ENCODE results near the gene LRCH1.

Gene LRCH1

GRCh38 chr13:46796515-46797474 lies 243.8 kb downstream of the LRCH1 start, which contains the start of gene ESD:
Gene ESD, minus strand, starts transcription at chr13:46797161. Its CDS starts 5,748 bp downstream, at chr13:46791413.
- peak; percentile 22 for TF ChIP-seq REST (IDR thresholded peaks at IDR 0.05; ENCODE audit: insufficient replicate concordance, low read depth)
- no peak for TF ChIP-seq GABPA (IDR thresholded peaks at IDR 0.05; ENCODE audit: low read depth)
- no peak for TF ChIP-seq CTCF (IDR thresholded peaks at IDR 0.05; ENCODE audit: insufficient read depth, low read length)
- peak; percentile 76 for TF ChIP-seq POLR2AphosphoS5 (IDR thresholded peaks at IDR 0.05; ENCODE audit: low read depth)
- peak; percentile 26; the same call in 1 of the 2 replicates for TF ChIP-seq SPI1 (IDR thresholded peaks at IDR 0.05; ENCODE audit: borderline replicate concordance, low read depth)
- DNase-seq (ENCODE audit: low read depth in 1 of 2, low spot score in 1 of 2): peak; percentile 77 to 97
- Histone ChIP-seq H3K27ac (replicated peaks) (peak within 1 kb of the TSS; percentile 90), H3K27me3 (ENCODE audit: insufficient read depth, poor library complexity, severe bottlenecking) (no peaks in the 10 kb centered on the region), H3K4me3 (replicated peaks; ENCODE audit: insufficient read depth, low read length) (peak within 1 kb of the TSS; percentile 92)

- TF ChIP-seq CTCF (IDR thresholded peaks at IDR 0.05; ENCODE audit: insufficient read depth, low read length): no peak
- TF ChIP-seq SPI1 (IDR thresholded peaks at IDR 0.05; ENCODE audit: borderline replicate concordance, low read depth): no peak
- no peak for TF ChIP-seq GABPA (IDR thresholded peaks at IDR 0.05; ENCODE audit: low read depth)
- TF ChIP-seq POLR2AphosphoS5 (IDR thresholded peaks at IDR 0.05; ENCODE audit: low read depth): no peak
- no peak for TF ChIP-seq REST (IDR thresholded peaks at IDR 0.05; ENCODE audit: insufficient replicate concordance, low read depth)
- H3K4me3 ChIP-seq (replicated peaks; ENCODE audit: insufficient read depth, low read length): peak overlapping the region; percentile 92
- no peaks in the 10 kb centered on the region for H3K27me3 ChIP-seq (ENCODE audit: insufficient read depth, poor library complexity, severe bottlenecking)
- DNase-seq (ENCODE audit: low read depth in 1 of 2, low spot score in 1 of 2): no peak
- H3K27ac ChIP-seq (replicated peaks): peak overlapping the region; percentile 90
Measured at GRCh38 chr13:46797501-46798237, 244.7 kb downstream of the LRCH1 start.

GRCh38 chr13:46799139-46799538 lies 246.2 kb downstream of the LRCH1 start:
- TF ChIP-seq GABPA (IDR thresholded peaks at IDR 0.05; ENCODE audit: low read depth) (no peak), POLR2AphosphoS5 (IDR thresholded peaks at IDR 0.05; ENCODE audit: low read depth) (no peak), SPI1 (IDR thresholded peaks at IDR 0.05; ENCODE audit: borderline replicate concordance, low read depth) (no peak), CTCF (IDR thresholded peaks at IDR 0.05; ENCODE audit: insufficient read depth, low read length) (no peak), REST (IDR thresholded peaks at IDR 0.05; ENCODE audit: insufficient replicate concordance, low read depth) (no peak)
- DNase-seq (ENCODE audit: low read depth in 1 of 2, low spot score in 1 of 2): peak in 1 of 2 experiments; percentile 46
- no peak overlapping the region for H3K27ac ChIP-seq (replicated peaks)
- no peaks in the 10 kb centered on the region for H3K27me3 ChIP-seq (ENCODE audit: insufficient read depth, poor library complexity, severe bottlenecking)
- no peak overlapping the region for H3K4me3 ChIP-seq (replicated peaks; ENCODE audit: insufficient read depth, low read length)

Data from HL-60 (cell line).